ENCODE results near the gene STON2.

- TF ChIP-seq CTCF (IDR thresholded peaks at IDR 0.05; ENCODE audit: insufficient read depth, low read length, poor library complexity, severe bottlenecking) (no peak), EZH2phosphoT487 (conservative IDR thresholded peaks at IDR 0.05; ENCODE audit: low read length) (no peak)
These were observed 179.1 kb downstream of the STON2 start, which contains the start of gene GTF2A1 for GRCh38 chr14:81220830-81221578.
